Breast epithelium (tissue), 3 donors: ENCODE measurements around the gene SPATA9.

Experiments used
- POLR2A ChIP-seq: fragments of 450-650 bp; IDR thresholded peaks from one replicate; pipeline ENCODE4 v1.6.1; 2016; ENCODE audit warnings: antibody characterized with exemption, mild to moderate bottlenecking, moderate library complexity
- TF ChIP-seq, protein P1 (sequence below), 3 donors: fragments of 450-650 bp; IDR thresholded peaks; one replicate each; pipeline ENCODE4 v1.5.1; 2016 to 2017; ENCODE audit warnings: antibody characterized with exemption in 3 of 3, mild to moderate bottlenecking in 3 of 3, moderate library complexity in 3 of 3

DNA sequence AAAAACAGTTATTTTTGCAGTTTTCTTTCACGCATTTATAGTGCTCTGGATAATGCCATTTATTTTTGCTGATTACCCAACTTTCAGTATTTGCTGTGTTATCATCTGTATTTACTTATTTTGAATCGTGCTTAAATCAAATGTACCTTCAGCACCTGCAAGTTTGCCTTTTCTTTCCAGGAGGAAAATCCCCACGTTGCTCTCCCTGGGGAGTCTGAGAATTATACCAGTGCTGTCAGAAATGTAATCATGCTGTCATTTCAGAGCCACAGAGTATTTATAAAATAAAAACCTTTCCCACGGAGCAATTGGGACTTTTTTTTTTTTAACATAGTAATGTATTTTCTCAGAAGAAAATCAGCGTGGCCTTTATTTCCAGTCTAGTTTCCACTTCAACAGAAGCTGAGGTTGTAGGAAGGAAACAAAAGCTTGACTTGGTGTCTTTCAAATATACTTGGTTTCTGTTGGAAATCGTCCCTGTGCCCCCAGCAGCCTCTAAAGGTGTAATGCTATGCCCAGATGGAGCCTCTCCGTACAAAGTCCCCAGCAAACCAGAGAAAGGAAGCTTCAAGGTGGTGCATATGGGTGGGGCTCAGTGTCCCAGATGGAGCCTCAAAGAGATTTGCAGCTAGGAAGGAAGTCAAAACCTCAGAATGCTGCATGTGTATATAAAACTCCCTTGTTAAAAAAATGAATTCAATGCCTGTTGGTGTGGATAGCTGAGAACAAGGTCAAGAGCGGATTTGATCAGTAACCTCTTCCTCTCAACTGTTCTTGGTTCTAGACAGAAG, 60.8 kb downstream of the SPATA9 start:
- TF ChIP-seq POLR2A = no peak
- TF ChIP-seq, protein P1, sequence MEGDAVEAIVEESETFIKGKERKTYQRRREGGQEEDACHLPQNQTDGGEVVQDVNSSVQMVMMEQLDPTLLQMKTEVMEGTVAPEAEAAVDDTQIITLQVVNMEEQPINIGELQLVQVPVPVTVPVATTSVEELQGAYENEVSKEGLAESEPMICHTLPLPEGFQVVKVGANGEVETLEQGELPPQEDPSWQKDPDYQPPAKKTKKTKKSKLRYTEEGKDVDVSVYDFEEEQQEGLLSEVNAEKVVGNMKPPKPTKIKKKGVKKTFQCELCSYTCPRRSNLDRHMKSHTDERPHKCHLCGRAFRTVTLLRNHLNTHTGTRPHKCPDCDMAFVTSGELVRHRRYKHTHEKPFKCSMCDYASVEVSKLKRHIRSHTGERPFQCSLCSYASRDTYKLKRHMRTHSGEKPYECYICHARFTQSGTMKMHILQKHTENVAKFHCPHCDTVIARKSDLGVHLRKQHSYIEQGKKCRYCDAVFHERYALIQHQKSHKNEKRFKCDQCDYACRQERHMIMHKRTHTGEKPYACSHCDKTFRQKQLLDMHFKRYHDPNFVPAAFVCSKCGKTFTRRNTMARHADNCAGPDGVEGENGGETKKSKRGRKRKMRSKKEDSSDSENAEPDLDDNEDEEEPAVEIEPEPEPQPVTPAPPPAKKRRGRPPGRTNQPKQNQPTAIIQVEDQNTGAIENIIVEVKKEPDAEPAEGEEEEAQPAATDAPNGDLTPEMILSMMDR (IDR thresholded peaks at IDR 0.05) = no peak
